GM19023 (cell line): ENCODE measurements around the gene PRR16.
"Not testable (repeated sequence)": the region's sequence is repeated elsewhere in the genome, so short reads cannot be mapped to it uniquely, and the experiment has no call there.

Source experiments
- ATAC-seq: cut with Tn5 transposase; IDR thresholded peaks from one replicate; pipeline ENCODE4 v1.9.1; 2021; ENCODE audit warnings: mild to moderate bottlenecking, moderate library complexity; ENCODE audit not compliant: unreplicated experiment

Gene PRR16

GRCh38 chr5:120463991-120464626 lies at the start of gene PRR16:
PRR16 (plus strand) TSS chr5:120464300.
- peak; percentile 54 for ATAC-seq

- no peak for ATAC-seq
These were observed 48.1 kb upstream of the PRR16 start for GRCh38 chr5:120415985-120416384.

DNA sequence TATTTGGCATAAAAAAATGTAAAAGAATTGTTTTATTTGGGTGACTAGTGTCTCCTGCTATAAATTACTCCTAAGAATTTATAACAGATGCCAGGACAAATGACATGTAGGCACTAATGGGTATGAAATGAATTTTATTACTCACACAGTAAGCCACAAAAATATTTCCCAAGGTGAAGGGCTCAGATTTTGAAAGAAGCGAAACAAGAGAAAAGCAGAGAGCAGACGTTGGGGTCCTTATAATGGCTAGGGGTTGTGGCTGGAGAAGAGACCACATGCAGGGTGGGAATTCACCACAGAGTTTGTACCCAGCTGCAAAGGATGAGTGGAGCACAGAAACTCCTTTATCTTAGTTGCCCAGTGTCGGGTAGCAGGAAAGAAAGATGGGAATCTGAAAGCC lies 45.0 kb upstream of the PRR16 start:
- ATAC-seq = no peak

DNA sequence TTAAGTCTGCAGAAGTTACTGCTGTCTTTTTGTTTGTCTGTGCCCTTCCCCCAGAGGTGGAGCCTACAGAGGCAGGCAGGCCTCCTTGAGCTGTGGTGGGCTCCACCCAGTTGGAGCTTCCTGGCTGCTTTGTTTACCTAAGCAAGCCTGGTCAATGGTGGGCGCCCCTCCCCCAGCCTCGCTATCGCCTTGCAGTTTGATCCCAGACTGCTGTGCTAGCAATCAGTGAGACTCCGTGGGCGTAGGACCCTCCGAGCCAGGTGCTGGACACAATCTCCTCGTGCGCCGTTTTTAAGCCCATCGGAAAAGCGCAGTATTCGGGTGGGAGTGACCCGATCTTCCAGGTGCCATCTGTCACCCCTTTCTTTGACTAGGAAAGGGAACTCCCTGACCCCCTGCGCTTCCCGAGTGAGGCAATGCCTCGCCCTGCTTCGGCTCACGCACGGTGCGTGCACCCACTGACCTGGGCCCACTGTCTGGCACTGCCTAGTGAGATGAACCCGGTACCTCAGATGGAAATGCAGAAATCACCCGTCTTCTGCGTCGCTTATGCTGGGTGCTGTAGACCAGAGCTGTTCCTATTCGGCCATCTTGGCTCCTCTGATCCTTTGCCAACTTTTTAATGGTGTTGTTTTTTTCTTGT lies 37.3 kb upstream of the PRR16 start:
- not testable (repeated sequence) for ATAC-seq

- no peak for ATAC-seq
These were observed 33.5 kb upstream of the PRR16 start for GRCh38 chr5:120430572-120430971.

- no peak for ATAC-seq
These were observed 31.2 kb upstream of the PRR16 start for GRCh38 chr5:120432861-120433260.

DNA sequence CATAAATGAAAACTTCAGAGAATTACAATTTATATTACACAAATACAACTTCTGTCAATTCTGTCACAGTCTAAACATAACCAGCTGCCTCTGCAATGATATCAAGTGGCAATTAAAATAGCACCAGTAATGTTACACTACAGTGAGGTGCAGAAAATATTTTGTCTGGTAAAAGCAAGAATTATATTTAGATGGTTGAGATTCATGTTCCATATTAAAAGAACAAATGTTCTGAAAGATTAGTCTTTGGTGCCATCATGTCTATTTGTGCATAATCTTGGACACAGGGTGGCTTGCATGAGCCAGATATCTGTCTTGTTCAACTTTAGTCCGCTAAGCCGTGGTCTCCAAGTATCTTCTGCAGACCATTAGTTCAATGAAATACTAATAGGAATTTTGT lies 29.0 kb upstream of the PRR16 start:
- no peak for ATAC-seq

GRCh38 chr5:120436996-120437395 lies 27.1 kb upstream of the PRR16 start:
- no peak for ATAC-seq

- no peak for ATAC-seq
These were observed 21.4 kb upstream of the PRR16 start for GRCh38 chr5:120442694-120443093.

DNA sequence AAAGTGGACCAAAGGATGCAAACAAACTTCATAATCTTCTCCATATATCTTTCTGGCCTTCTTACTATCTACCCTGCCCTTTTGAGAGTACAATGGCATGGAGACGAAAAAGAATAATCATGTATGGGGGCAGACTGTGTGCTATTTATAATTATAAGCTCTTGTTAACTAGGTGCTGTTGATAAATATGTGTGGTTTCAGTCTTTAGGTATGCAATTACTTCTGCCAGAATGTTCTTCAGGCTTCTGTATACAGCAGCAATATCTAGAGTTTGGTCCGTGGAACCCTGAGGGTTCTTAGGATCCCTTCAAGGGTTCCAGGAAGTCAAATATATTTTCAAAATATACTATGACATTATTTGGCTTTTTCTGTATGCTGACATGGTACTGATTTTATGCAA lies 20.5 kb upstream of the PRR16 start:
- ATAC-seq = no peak

- no peak for ATAC-seq
These were observed 18.0 kb upstream of the PRR16 start for GRCh38 chr5:120446068-120446492.

DNA sequence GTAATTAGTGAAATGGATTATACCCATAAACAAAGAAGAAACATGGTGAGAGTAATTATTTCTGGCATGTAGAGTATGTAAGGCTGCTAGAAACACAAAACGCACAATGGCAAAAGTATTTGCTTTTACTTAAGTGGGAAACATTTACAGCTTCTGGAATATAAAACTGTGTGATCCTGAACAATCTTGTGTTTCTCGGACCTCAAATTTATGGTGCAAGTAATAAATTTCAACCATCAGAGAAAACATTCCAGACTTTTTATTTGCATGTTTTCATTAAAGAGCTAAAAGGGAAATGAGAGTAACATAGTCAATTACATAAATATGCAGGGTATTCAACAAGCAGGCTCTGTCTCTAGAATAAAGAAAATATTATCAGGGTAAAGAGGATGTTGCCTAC lies 17.2 kb upstream of the PRR16 start:
- ATAC-seq = no peak

DNA sequence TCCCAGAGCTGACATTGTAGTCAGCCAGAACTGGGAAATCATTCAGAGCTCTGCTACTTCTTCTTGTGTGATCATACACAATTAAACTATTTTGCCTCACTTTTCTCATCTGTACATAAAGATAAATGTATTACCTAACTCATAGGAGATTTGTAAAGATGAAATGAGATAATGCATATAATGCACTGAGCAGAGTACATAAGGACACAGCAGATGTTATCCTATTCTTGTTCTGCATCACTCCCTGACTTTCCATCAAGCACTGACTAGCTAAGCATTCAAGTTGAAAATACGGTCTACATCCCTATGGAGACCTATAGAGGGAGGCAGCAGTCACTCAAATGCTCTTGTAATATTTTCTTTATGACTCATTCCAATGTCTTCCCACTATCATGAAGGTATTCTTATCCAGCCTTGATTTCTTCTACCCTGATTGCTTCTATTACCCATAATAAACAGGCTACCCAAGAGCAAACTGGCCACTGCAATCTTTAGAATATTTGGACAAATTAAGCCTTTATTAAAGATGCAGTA lies 16.3 kb upstream of the PRR16 start:
- no peak for ATAC-seq

DNA sequence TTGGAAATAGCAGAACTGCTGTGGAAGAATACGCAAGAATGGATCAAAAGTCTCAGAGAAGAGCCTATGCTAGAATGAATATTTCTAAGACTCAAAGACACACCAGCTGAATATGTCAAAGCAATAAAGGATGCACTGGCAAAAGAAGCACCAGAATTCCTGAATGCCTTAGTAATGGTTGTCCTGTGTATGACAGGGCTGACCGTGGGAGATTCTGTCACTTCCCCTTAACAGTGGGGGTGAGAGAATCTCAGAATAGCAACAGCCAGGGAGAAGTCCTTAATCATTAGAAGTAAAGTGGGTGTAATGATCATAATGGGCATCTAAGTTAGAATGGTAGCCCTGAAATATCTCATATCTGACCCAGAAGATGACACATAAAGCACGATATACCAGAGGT lies 14.6 kb upstream of the PRR16 start:
- no peak for ATAC-seq

DNA sequence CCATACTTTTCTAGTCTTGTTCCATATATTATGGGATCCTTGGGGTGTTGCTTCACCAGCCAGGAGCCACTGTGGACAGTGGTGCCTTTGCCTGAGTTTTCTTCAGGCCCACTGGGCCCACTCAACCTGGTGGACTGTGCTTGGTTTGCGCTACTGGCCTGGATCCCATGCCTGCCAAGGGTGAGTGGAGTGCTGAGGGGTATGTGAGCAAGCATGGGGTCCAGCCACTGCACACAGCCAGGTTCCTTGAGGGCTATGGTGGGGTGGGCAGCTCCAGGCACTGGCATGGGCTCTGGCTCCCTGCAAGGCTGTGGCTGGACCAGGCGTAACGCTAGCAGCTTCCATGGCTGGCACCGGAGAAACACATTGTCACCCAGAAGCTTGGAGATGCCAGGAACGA lies 13.2 kb upstream of the PRR16 start:
- ATAC-seq = no peak

DNA sequence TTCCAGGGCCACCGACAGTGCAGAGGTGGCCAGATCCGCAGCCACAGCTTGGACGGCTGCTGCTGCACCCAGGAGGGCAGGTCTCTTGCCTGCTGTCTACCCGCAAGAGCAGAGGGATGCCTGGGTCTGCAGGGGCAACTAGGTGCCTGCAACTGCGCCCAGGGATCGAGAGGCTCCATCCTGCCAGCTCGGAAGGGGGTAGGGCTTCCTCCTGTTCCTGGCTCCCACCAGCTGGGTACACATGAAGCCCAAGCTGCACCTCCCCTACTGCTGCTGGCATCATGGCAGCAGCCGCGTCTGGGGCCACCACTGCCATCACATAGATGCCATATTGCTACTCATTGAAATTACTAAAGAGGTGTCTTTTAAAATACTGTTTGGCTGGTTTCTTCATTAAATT lies 12.7 kb upstream of the PRR16 start:
- ATAC-seq = no peak

DNA sequence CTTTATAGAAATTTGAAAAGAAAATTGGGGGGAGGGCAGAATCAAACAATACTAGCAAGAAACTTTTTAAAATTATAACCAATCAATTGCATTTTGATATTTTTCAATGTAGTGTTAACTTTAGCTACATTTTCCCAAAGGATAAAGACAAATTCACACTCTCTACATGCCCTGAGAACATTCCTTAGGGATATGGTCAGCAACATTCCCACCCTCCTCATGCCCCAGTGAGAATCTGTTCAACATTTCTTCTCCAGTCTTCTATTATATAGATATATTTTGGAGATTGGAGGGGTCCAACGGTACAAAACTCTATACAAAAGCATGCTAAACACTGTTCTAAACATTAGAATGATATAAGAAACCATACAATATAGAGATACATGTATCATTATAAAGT lies 11.6 kb upstream of the PRR16 start:
- ATAC-seq = no peak

GRCh38 chr5:120454094-120454798 lies 9.9 kb upstream of the PRR16 start:
- no peak for ATAC-seq

- ATAC-seq = no peak
These were observed 8.1 kb upstream of the PRR16 start for GRCh38 chr5:120456006-120456405.

DNA sequence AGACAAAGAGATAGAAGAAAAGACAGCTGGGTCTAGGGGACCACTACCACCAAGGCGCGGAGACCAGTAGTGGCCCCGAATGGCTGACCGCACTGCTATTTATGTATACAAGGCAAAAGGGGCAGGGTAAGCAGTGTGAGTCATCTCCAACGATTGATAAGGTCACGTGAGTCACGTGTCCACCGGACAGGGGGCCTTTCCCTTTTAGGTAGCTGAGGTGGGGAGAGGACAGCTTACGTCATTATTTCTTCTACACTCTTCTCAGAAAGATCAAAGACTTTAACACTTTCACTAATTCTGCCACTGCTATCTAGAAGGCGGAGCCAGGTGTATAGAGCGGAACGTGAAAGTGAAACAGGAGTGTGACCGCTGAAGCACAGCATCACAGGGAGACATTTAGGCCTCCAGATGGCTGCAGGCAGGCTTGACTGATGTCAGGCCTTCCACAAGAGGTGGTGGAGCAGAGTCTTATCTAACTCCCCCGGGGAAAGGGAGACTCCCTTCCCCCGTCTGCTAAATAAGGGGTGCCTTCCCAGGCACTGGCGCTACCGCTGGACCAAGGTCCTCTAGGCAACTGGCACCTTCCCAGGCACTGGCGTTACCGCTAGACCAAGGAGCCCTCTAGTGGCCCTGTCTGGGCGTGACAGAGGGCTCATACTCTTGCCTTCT lies 6.1 kb upstream of the PRR16 start:
- ATAC-seq = peak; percentile 87

- ATAC-seq = not testable (repeated sequence)
These were observed 5.6 kb upstream of the PRR16 start for GRCh38 chr5:120458508-120458847.

DNA sequence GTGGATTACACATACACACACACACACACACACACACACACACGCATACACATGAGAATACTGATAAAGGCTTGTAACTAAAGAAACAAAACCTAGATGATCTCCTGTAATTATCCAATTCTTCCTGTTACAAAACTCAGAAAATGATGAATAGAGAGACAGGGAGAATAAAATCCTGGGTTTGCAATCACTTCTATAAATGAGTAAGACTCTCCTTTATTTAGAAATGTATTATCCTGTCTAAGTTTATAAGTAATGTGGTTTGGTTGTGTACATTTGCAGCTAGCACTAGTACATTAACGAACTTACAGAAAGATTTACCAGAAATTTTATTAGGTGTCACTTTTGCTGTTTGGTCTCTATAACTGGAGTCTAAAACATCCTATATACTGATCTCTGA lies 2.8 kb upstream of the PRR16 start:
- ATAC-seq = no peak
